Kidney tubule cell (primary cell): ENCODE results near the gene GUCA2B.

Experiments used
- DNase-seq: peaks from one replicate; pipeline ENCODE4 v3.0.0-alpha.2; 2018; ENCODE audit warnings: low spot score

The GUCA2B gene

DNA sequence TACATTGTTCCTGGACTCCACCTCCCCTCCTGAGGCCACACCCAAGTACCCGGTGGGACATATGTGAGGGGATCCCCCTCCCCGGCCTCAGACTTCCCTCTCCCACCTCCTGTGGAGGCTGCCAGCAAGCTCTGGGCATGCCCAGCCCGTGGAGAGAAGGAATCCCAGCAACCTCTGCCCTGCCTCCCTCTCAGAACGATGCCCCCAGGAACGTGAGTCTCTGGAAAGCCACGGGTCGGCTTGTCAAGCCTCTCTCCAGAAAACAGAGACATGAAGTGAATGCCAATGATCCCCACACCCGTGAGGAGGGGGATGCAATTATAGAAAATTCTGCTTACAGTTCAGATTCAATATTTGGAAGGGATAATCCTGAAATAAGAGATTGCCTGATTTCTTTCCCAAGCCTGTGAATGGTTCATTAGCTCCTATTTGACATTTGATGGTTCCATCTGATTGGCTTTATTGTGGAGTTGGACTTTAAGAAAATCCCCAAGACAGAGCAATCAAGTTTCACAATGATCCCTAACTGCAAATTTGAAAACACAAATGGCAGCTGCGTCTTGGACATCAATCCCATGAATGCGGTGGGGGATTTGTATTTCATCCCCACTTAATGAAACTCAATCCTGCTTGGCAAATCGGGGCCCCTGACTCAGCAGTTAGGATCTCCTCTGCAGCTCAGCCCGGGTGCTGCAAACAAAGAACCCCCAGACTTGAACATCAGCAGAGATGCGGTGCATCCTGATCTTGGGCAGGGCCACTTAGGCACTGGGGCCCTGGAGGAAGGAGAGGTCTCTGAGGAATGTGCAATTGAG, 9.1 kb upstream of the GUCA2B start:
- no peak for DNase-seq

DNA sequence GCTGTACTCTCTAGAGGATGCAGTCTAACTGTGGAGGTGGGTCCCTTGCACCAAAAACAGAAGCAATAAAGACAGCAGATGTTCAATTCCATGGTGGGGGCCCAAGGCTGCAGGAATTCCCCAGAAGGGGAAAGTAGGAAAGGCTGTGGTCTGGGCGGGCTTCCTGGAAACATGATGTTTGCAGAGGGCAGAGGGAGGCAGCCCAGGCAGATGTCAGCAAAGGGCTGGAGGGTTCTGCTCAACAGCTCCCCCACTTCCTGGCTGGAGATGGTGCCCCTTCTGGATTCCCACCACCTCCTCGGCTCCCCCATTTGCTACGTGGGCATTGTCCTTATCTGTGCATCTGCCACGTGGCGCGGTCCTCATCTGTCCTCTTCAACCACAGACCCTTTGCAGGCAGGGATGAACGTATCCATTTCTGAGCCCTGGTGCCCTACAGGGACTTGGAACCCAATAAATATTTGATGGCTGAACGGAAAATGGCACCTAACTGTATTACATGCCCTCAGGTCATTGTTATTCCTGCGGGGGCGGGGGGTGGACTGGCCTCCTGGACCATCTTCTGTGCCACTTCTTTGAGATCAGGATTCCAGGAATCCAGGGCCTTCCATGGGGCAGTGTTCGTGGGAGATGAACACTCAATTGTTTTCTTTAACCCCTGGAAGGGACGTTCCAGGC, 8.4 kb upstream of the GUCA2B start:
- no peak for DNase-seq

DNA sequence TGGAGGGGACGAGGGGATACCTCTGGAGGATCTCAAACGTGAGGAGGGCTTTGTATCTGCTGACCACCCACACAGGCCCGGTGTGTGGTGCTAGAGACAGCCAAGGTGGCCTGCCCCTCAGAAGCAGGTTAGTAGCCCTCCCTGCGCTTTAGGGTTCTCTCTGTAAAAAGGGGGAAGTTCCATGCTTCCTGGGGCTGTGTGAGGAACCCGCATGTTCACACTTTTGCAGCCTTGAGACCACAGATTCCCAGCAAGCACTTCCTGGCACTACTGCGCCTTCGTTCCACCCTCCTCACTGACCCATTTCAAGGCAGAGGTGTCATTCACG, 7.9 kb upstream of the GUCA2B start:
- no peak for DNase-seq

DNA sequence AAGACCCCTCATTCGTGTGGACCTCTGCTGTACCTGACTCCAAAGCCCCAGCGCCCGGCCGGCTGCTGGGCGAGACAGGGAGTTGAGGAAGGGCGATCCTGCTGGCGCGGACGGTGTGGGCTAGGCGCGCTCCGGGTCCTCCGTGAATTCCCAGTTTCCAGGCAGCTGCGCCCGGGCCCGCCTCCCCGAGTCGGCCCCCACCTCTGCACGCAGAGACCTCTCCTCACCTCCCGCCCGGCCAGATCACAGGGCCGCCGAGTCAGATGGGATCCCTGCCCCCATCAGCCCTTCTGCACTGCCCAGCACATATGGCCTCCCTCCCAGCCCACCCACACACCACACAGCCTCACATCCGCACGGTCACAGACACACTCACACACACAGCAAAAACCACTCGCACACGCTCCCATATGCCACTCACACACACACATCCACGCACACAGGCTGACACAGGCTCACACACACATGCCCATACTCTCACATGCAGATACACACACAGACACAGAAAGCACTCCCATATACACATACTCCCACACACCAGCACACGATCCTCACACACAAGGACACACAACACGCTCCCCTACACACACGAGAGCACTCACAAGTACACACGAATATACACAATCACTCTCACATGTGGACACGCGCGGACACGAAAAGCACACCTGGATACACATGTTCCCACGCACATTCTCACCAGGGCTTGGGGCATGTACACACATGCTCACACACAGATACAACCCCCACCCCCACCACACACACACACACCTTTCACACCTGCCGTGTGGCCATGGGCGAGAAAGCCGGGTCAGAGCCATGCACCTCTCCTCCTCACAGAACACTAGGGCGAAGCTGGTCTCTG, 7.2 kb upstream of the GUCA2B start:
- DNase-seq, result no peak

DNA sequence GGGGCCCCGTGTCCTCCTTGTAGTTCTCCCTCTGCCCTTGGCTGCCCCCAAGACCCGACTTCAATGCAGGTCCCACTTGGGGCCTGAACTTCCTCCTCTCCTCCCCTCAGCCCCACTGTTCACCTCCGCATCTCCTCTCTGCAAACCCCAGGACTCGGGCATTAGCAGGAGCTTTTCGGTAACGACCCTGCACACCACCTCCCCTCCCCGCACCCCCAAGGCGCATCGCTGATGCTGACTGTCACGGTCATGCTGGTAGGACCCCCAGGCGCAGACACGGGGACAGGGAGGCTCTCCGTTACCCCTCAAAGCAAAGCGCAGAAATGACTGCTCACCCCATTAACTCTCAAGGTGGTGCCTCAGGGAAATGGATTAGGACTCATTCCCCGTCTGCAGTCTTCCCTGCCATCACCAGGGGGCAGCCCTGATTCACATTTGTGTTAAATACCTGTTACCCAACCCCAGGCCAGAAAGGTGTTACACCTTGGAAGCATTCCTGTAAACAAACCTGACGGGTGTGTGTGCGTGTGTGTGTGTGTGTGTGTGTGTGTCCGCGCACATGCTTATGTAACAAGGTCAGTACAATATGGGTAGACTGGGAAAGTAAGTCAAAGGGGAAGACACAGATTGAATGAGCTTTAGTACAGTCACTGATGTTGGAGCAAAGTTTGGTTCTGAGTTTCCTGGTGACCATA, 6.4 kb upstream of the GUCA2B start:
- peak; percentile 79 for DNase-seq

DNA sequence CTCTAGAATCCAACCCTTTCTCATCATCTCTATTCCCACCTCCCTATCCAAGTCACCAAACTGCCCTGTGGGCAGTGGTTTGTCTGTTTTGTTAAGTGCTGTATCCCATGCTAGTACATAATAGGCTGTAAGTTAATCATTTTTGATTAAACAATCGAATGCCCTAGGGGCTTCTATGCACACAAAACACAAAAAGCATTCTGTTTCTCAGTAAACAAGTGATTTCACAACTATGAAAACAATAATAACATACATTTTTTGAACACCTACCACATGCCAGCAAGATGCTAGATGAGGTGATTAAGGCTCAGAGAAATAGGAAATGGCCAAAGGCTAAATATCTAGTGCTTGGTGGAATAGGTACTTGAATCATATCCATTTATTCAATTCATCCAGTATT, 5.0 kb upstream of the GUCA2B start:
- DNase-seq, result no peak

DNA sequence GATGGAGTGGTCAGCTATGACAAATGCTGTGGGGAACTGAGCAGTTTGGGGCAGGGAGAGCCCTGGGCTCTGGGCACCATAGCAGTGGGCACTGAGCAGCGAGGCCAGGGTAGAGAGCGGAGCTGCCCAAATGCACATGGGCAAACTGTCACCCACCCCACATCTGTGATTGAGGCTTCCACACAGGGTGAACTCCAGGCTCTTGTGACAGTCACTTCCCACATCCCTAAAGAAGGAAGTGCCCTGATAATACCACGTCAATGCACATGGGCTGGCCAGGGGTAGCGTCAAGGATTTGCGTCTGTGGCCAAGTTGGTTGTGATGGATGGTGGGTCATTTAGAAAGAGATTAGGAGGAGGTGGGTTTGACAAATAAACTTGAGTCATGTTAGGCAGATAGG, 2.6 kb upstream of the GUCA2B start:
- no peak for DNase-seq

DNA sequence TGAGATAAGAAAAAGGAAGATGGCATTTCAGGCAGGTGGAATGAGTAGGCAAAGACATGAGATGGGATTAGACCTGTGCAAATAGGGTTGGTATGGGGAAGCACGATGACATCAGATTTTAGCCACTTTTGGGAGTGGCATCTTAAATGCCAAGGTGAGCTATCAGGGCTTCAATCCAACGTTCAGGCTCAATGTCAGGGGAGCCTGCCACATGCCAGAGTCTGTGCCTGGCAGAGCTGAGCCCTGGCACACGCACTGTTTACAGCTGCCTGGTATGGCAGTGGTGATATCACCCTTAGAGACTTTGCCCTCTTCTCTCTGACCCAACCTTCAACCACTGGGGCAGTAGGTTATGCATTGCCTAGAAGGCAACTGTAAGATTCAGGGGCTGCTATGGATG, 1.1 kb upstream of the GUCA2B start:
- peak; percentile 53 for DNase-seq

DNA sequence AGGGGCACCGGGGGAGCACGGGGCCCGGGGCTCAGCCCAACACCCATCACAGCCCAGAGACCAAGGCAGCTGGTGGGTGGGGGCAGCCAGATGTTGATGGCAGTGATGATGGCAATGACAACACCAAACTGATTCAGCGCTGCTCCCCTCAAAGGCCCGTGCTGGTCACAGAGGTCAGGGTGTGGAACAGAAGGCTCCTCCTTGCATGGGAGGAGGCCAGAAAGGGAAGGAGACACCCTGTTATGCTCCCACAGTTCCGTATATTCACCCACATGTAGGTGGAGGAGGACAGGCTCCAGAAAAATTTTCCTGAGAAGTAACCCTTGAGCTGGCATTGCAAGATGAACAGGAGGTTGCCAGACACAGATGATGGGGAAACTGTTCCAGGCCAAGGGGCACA, 414 bp downstream of the GUCA2B start:
- no peak for DNase-seq

DNA sequence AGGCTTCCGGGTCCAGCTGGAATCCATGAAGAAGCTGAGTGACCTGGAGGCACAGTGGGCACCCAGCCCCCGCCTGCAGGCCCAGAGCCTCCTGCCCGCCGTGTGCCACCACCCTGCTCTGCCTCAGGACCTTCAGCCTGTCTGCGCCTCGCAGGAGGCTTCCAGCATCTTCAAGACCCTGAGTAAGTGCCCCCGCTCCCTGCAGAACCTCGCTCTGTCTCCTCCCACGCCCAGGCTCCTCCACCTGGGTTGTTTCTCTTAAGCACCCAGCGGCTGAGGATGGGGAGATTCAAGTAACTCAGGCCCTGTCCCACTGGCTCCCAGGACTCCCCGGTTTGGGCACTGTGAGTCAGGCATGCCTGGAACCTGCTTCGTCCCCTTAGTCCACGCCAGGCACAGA, 1.5 kb downstream of the GUCA2B start:
- DNase-seq, result no peak

DNA sequence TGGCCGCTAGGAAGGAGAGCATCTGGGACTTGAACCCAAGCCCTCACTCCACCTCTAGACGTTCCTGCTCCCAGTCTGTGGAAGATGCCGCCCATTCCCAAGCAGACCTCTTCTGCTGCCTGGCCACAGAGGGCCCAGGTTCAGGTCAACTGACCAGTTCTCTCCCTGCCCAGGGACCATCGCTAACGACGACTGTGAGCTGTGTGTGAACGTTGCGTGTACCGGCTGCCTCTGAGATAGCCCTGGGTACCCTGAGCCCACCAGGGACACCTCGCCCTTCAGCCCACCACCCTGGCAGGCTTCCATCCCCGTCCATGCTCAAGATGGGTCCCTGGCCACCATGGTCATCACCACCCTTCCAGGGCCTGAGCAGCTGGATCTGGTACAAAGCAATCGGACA, 2.2 kb downstream of the GUCA2B start:
- DNase-seq, result no peak

DNA sequence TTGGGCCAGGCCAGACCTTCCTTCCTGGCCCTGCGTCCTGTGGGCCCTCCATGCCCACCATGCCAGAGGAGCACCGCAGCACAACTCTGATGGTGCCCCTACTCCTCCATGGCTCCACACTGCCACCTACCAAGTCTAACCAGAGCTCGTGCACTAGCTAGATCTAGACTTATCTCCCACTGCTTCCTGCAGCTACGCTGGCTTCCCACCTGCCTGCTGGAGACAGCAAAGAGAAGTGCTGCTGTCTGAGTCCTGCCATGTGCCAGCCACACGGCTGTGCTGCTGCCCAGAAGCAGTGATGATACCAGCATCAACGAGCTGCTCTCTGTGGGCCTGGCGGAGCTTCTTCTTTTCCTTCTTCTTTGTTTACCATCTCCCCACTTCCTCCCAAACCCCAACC, 4.5 kb downstream of the GUCA2B start:
- no peak for DNase-seq

DNA sequence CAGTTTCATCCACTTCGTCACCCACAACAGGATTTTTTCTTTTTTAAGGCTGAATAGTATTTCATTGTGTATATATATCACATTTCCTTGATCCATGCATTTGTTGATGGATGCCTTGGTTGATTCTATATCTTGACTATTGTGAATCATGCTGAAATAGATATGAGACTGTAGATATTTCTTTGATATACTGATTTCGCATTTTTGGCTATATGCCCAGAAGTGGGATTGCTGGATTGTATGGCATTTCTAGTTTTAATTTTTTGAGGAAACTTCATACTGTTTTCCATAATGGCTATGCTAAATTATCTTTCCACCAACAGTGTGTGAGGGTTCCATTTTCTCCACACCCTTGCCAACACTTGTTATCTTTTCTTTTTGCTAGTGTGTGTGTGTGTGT, 5.0 kb downstream of the GUCA2B start:
- DNase-seq, result no peak

DNA sequence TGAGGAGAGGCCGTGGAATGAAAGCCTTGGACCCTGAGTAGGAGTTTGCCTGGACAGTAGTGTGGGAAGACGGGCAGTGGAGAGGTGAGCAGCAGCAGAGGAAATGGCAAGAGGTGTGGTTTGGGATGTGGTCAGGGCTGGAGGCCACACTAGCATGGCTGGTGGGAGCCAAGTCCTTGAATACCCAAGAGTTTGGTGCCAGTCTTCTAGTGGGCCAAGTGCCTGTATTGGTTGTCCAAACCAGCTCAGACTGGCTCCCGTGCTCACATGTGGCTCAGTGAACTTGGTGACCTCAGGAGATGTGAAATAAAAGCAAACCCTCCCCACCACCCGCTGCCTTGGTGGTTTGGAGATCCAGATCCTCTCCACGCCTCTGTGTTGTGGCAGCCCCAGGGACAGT, 9.0 kb downstream of the GUCA2B start:
- no peak for DNase-seq

DNA sequence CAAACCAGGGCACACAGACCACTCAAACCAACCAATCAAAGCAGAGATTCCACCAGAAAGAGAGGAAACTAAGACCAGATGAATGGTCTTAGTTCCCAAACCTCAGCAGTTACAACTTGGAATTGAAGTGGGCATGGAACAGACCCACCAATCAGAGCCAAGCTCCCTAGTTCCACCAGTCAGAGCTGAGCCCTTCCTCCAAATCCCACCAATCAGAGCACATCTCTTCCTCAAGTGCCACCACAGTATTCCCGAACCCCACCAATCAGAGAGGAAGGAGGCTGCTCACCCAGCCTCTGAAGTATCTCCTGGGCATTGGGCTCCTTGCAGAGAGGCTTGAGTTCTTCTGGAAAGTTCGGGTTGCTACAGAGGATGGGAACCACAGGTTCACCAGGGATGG, 9.9 kb downstream of the GUCA2B start:
- no peak for DNase-seq

DNA sequence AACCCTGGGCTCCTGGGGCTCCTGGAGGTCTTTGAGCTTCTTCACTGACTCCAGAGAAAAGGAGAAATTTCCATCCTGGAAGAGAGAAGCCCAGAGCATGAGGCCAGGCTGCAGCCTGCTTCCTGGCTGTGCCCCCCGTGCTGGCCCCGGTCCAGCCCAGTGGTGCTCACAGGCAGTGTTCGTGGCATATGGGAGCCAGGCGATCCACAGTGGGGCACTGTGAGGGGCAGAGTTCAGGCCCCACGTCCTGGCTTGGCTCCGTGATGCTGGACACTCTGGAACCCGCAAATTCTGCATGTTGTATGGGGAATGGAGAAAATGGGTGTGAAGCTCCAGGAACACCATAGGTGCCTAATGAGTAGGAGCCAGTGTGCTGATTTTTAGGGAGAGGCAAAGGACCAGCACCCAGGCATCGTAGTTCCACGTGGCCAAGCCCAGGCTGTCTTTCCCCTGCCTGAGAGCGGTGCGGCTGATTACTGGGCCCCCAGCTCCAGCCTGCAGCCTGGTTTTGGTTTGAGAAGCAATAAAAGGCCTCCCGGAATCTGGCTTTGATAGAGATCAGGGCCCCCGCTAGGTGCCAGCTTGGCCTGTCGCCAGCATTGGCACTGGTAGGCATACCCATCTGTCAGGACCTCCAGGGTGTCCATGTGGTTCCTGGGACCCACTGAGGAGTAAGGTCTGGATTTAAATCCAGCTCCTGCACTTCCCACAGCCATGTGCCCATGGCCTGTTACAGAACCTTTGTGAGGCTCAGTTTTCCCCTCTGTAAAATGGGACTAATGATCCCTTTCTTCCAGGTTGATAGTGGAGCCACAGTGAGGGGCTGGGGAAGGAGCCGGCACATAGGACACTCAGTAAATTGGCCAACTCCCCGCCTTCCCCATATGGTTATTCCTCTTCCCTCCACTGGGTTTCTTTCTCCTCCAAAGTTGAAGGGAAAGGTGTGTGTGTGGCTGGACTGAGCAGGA, 10.6 kb downstream of the GUCA2B start:
- DNase-seq, result no peak

DNA sequence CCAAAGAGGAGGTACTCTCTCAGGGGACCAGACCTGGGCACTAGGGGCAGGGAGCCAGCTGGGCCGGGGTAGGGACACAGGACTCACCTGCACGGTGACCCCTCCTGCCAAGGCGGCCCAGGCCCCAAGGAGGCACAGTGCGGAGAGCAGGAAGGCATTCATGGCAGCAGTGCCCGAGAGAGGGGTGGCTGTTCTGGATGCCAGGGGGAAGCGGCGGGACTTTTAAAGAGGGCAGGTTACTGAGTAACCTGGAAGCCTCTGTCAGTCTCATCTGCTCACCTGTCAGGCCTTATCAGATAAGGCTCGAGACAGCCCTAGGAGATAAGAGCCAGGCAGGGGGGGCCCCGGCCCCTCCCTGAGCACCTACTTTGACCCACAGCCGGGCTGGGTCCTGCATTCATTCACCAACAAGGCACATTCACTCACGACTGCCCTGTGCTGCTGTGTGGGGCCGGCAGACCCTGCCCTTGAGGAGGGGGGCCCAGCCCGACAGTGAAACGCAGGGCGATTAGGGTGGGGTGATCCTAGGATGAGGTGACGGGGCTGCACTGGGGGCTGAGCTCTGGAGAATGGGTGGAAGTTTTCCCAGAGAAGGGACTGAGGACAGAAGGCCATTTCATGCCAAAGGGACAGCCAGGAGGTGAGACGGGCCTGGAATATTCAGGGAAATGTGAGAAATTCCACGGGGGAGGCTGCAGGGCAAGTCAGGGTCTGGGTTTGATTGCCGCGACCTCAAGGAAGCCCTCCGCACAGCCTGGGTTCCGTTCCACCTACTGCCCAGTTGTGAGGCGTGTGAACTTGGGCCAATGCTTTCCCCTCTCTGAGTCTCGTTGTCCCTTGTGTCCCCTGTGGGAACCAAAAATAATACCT, 11.6 kb downstream of the GUCA2B start, which contains the start of gene GUCA2A:
TSS of gene GUCA2A (minus strand) at position 195 of the 870 bp plus-strand sequence. CDS start at position 162, 33 bp downstream.
- no peak for DNase-seq

DNA sequence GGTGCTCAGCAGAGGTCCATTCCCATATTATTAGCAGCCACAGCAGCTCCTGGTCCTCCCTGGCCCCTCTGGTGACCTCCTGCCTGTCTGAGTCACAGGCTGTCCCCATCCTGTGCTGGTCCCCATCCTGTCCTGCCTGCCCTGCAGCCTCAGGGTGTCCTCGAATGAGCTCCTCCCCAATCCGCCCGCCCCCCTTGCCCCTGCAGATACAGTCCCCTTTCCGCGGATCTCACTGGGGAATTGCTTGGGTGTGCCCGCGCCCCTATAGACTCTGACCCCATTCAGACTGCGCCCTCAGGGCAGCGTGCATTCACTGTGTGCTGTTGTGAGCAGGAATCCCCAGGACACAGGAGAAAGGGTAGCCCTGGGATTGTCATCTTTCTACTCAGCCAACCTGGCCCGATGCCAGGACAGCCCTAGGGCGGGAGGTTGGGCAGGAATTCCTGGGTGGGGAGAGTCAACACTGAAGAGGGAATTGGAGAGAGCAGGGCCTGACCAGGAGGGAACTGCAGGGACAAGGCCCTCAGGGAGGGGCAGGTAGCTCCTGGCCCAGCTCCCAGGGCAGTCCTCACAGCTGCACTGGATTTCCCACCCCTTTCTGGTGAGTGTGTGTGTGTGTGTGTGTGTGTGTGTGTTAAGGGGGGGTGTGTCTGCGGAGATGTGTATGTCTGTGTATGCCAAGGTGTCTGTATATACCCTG, 12.5 kb downstream of the GUCA2B start:
- peak; percentile 91 for DNase-seq

DNA sequence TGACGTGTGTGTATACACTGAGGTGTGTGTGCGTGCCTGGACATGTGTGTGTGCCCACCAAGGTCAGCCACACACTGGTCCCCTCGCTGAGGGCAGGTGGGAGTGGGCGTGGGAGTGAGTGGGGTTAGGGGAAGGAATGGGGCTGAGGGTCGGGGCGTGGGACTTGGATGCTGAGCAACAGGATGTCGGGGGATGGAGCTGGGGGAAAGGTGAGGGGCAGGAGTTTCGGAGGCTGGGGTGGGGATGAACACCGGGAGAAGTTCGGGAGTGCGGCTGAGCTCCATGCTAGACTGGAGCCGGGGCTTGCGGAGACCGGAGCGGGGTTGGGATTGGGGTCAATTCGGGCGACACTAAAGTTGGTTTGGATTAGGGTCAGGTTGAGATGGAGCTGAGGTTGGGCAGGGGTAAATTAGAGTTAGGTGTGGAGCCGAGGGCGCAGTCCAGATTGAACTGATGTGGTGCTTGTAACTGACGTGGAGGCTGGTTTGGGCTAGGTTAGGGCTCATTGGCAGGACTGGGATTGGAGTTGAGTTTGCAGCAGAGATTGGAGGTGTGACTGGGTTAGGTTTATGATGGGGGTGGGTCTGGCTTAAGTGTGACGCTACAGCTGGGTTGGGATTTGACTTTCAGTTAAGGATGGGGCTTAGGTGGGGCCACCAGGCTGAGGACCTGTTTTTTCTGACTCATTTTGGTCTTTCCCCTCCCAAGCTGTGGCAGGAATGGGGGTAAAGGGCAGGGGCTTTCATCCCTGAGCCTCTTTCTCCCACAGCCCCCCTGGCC, 14.6 kb downstream of the GUCA2B start:
- DNase-seq, result no peak
